Measurements from ENCODE around the gene RDH14. TPM values are rescaled to one million over a fixed set of nuclear protein-coding genes. Genes with fewer than 3 reads are reported as not detected.

RDH14 gene
- total and polyA plus RNA-seq, 10 of the 15 experiments (the other 5 are each of a cell fraction or from before 2014, with no cell fraction given) = 15.5 to 33.4 (median 22.8) TPM

GRCh38 chr2:18605115-18605514, 44.7 kb upstream of the RDH14 start:
- no peak for ATAC-seq
- H3K4me2 ChIP-seq (ENCODE audit: control insufficient read depth, insufficient read depth) = no peak overlapping the region
- no peak for DNase-seq (ENCODE audit: low read depth, low spot score)
- no peak overlapping the region for H3K9ac ChIP-seq (ENCODE audit: control insufficient read depth, insufficient read depth, low read length)
- H3K4me3 ChIP-seq = no peak overlapping the region
- H4K20me1 ChIP-seq (ENCODE audit: control insufficient read depth, insufficient read depth) = no peaks in the 10 kb centered on the region
- no peak overlapping the region for H3K27ac ChIP-seq (ENCODE audit: control insufficient read depth, insufficient read depth)
- no peaks in the 10 kb centered on the region for H3K4me1 ChIP-seq (ENCODE audit: control insufficient read depth, insufficient read depth, low read length)
- no TSS peak for BruUV-seq (replicated peaks)
- intact Hi-C loops (cut with micrococcal nuclease; ENCODE audit: unreplicated experiment) (no loop called here), in situ Hi-C loops (cut with MboI) (no loop called here)
- no peak overlapping the region for H2AFZ ChIP-seq (ENCODE audit: control insufficient read depth, low read depth, low read length)
- RAD21 ChIA-PET (ENCODE audit: unreplicated experiment) = no interaction called here
- POLR2A ChIA-PET = no interaction called here
- SMC1A ChIA-PET (ENCODE audit: uncharacterized antibody, unreplicated experiment) = no interaction called here
- H3K9me3 ChIP-seq (replicated peaks; ENCODE audit: control insufficient read depth, insufficient read depth, low read length) = no peaks in the 10 kb centered on the region
- H3K79me2 ChIP-seq (ENCODE audit: control insufficient read depth, insufficient read depth, low read length) = no peaks in the 10 kb centered on the region
- H3K36me3 ChIP-seq (ENCODE audit: control insufficient read depth in 2 of 2, insufficient read depth in 2 of 2, low read length in 1 of 2) = no peaks in the 10 kb centered on the region
- TF ChIP-seq PAX5 (IDR thresholded peaks at IDR 0.05; ENCODE audit: borderline replicate concordance, low read depth, low read length) (no peak), SREBF2 (IDR thresholded peaks at IDR 0.05; ENCODE audit: low read length) (no peak), GABPA (IDR thresholded peaks at IDR 0.05; ENCODE audit: low read depth) (no peak), NFYB (IDR thresholded peaks at IDR 0.05; ENCODE audit: insufficient read depth, low read depth, low read length) (no peak), ZNF384 (IDR thresholded peaks at IDR 0.05; ENCODE audit: borderline replicate concordance, low read depth, low read length) (no peak), JUNB (IDR thresholded peaks at IDR 0.05) (no peak), CEBPB (IDR thresholded peaks at IDR 0.05; ENCODE audit: borderline replicate concordance in 1 of 2, low read depth in 2 of 2, low read length in 2 of 2) (no peak), TARDBP (IDR thresholded peaks at IDR 0.05; ENCODE audit: borderline replicate concordance) (no peak), TAF1 (IDR thresholded peaks at IDR 0.05; ENCODE audit: borderline replicate concordance, low read depth, low read length) (no peak), MXI1 (IDR thresholded peaks at IDR 0.05; ENCODE audit: low read depth, low read length) (no peak), POLR2AphosphoS2 (IDR thresholded peaks at IDR 0.05; ENCODE audit: low read depth, low read length) (no peak), TBL1XR1 (IDR thresholded peaks at IDR 0.05; ENCODE audit: low read depth, low read length) (no peak), EZH2 (IDR thresholded peaks at IDR 0.05; ENCODE audit: borderline replicate concordance, control insufficient read depth, low read depth, low read length) (no peak), FOXK2 (IDR thresholded peaks at IDR 0.05) (no peak), BHLHE40 (IDR thresholded peaks at IDR 0.05; ENCODE audit: borderline replicate concordance in 1 of 2, low read depth in 2 of 2, low read length in 1 of 2) (no peak), ATF3 (IDR thresholded peaks at IDR 0.05; ENCODE audit: borderline replicate concordance, extremely low read depth, low read depth, low read length) (no peak)
- TF ChIP-seq, protein P1, sequence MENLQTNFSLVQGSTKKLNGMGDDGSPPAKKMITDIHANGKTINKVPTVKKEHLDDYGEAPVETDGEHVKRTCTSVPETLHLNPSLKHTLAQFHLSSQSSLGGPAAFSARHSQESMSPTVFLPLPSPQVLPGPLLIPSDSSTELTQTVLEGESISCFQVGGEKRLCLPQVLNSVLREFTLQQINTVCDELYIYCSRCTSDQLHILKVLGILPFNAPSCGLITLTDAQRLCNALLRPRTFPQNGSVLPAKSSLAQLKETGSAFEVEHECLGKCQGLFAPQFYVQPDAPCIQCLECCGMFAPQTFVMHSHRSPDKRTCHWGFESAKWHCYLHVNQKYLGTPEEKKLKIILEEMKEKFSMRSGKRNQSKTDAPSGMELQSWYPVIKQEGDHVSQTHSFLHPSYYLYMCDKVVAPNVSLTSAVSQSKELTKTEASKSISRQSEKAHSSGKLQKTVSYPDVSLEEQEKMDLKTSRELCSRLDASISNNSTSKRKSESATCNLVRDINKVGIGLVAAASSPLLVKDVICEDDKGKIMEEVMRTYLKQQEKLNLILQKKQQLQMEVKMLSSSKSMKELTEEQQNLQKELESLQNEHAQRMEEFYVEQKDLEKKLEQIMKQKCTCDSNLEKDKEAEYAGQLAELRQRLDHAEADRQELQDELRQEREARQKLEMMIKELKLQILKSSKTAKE (IDR thresholded peaks at IDR 0.05; ENCODE audit: low read depth, poor library complexity, severe bottlenecking) = no peak
- TF ChIP-seq, protein P2, sequence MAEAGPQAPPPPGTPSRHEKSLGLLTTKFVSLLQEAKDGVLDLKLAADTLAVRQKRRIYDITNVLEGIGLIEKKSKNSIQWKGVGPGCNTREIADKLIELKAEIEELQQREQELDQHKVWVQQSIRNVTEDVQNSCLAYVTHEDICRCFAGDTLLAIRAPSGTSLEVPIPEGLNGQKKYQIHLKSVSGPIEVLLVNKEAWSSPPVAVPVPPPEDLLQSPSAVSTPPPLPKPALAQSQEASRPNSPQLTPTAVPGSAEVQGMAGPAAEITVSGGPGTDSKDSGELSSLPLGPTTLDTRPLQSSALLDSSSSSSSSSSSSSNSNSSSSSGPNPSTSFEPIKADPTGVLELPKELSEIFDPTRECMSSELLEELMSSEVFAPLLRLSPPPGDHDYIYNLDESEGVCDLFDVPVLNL (IDR thresholded peaks at IDR 0.05; ENCODE audit: low read depth, low read length) = no peak
- no peaks in the 10 kb centered on the region for H3K27me3 ChIP-seq (replicated peaks in 1 of 2; ENCODE audit: control insufficient read depth in 2 of 2, insufficient read depth in 2 of 2, low read length in 1 of 2)
- CTCF ChIA-PET = interaction anchor here (0.8 kb wide), 1 partner anchor 9 kb away, joined by 3 read pairs; no protein-coding TSS in a partner anchor
- FAIRE-seq = no peak
